Activated CD4-positive, CD25-positive, alpha-beta regulatory T cell treated with anti-CD3 and anti-CD28 coated beads, Interleukin-2, amount 50 U/mL, for 24 hours (primary cell): ENCODE measurements around the gene ALDH1A2.

Source experiments
- ATAC-seq, 2 donors: fragments of 150-1000 bp; cut with Tn5 transposase; one replicate each; pipeline ENCODE4 v1.10.0; 2021; ENCODE audit warnings: mild to moderate bottlenecking in 1 of 2, moderate library complexity in 1 of 2

ALDH1A2 gene

DNA sequence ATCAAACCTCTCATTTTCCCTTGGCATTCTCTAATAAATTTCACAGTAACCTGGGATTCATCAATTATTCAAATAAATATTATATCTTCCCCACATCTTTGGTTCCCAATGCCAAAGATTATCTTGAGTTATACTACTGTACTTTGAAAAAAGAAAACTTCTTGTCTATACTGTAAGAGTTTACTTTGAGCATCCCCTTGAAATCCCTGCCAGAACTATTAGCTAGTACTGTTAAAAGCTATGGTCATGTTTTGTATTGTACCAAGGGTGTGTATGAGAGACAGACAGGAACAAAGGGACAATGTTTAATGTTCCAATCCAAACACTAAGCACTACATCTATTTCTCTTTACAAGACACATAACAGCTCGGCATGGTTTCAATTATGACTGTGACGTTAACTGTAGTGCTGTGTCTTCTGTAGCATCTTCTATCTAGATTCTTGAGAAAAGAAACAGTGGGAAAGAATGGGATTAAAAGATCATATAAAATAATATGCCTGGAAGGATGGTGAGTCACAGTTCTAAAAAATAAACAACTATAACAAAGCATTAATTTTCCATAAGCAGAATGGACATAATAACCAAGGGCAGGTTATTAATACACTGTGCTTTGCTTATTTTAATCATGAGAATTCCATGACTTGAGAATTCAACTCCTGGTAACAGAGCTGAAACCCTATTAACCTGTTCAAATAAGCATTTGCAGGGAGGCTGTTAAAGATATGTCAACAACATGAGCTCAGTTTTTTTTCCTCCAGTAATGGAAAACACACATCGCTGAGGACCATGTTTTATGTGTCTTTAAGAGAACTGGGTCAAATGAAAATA lies 71.1 kb downstream of the ALDH1A2 start:
- ATAC-seq = no peak

DNA sequence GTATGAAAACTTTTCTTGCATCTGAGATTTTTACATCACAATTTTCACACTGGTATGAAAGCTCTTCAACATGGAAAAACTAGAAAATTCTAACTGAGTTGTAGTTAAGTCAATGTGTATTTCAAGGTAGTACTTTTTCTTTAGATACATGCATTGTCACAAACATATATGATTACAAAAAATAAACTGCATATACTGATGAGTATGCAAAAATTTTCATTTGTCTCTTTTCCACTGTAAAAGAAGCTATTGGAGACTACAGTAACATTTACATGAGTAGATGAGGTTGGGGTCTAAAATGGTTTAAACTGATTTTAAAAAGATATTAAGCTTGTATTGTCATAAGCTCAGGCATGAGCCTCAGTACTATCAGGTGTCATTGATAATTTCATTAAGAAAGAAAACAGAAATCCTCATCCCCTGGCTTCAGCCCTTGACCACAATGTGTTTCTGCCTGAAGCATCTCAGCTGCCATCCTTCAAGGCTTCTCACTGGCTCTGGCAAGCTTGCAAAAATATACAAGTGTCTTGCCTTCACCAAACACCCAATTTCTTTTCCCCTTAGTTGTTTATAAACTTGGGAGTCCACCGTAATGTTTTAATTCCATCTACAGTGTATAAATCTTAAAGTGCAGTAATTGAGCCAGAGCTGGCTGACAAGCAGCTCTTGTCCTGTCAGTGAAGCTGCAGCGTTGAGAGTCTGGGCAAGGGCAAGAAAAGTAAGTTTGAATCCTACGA lies 71.9 kb downstream of the ALDH1A2 start:
- ATAC-seq = no peak

DNA sequence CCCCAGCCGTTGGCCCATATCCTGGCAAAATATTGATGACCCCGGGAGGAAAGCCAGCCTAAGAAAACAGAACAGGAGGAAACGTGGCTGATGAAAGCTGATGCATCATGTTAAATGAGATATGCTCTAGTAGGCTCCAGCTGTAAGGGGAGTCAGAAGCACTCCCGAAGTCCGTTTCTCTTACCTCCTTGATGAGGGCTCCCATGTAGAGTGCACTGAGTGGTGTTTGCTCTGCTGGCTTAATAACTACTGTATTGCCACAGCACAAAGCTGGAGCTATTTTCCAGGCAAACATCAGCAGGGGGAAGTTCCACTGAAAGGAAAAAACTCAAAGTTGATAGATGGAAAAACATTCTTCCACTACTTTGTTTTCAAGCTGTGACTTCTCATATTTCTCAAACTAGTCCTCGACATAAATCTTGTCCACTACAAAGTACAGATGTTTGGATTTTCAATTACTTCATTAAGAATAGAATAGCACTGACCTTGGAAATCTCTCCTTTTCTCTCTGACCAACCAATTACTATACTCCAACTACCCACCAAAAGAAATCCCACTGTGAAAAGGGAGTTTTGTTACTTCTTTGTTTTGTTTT lies 72.7 kb downstream of the ALDH1A2 start:
- ATAC-seq = no peak

DNA sequence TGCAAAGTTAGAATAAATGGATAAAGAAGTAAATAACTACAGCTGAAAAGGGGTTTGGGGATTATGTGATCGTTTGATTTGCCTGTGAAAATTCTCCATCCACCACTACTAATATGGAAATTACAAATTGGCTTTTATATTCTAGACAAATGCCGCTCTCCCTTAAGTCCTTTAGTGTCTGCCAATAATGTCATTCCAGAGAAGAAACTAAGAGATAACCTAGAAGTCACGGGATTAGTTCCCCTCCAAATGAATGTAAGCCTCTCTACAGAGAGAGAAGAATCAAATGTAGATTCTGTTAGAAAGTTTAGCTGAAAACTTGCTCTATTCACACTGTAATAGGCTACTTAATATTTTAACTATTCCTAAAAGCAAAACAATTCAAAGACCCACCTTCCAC lies 92.0 kb downstream of the ALDH1A2 start:
- ATAC-seq = no peak

DNA sequence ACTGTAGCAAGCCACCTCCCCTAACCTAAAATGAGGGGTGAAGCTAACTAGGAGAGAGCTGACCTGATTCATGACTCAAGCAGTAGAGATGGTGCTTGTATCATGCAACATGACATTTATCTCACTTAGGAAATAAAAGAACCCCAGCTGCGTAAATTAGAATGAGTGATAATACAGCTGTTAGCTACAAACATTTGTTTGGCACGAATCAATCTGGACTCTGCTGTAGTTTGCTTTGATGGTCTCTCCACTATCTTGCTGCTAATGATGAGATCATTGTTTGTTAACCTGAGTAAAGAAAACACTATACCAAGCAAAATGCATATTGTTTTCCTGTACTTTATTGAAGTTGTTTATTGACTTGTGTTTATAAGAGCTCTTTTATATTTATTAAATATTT lies 92.6 kb downstream of the ALDH1A2 start:
- ATAC-seq = no peak

DNA sequence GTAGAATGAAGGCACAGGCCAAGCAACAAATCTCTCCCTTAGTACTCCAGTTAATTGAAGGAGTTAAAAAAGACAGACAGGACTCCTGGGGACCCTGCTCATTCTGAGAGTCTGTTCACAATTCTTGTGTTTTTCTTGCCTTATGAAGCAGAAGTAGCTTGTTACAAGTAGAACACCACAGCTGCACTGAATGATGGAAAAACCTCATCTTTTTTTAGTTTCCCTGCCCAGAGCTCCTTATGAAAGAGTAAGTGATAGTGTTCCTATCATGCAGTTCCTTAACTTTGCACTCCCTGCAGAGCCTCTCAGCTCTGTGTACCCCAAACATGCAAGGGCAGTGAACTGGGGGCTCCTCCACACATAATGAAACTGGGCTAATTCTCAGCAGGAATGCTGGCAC lies 95.5 kb downstream of the ALDH1A2 start:
- ATAC-seq = no peak

DNA sequence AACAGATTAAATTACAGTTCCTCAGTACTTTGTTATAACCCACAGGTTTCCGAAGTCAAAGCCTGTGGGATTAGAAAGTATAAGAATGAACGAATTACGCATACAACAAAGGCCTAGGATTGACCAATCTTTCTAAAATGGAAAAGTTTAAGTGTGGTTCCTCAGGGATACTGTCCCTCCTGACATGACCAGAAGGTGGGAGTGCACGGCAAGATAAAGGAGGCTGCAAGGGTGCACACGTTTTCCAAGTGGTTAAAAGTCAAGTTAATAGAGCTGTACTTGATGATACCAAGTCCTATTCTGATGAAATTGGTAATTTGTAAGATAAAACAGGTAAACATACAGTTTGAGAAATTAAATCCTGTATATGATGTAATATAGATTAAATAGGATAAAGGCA lies 96.2 kb downstream of the ALDH1A2 start:
- no peak for ATAC-seq

DNA sequence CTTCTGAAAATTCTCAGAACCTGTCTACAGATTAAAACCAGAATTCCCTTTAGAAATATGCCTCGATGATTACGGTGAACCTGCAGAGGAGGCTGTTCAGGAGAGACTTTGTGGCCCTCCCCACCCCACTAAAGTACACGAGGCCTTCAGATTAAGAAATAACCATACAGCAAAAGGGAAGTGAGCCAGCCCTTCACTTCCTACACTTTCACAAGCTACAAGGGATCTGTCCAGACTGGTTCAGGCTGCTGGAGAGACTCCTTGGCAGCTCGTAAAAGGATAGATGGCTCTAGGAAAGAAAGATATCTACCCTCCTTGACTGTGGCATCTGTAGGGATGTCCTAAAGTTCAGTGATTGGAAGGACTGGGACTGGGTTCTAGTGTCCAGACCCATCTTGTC lies 102.6 kb downstream of the ALDH1A2 start:
- ATAC-seq = no peak

DNA sequence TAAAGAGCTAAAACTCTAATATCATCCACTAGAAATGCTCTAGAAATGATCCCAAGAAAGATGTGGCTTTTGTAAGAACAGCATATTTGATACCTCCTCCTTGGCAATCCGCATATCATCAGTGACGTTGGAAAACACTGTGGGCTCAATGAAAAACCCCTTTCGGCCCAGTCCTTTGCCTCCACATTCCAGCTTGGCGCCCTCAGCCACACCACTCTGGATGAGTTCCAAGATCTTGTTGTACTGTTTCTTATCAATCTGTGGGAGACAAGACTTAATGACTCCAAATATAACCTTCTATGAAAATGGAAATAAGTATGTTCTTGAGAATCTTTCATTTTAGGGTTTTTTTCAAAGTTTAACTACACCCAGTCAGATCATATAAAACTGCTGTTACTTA lies 103.6 kb downstream of the ALDH1A2 start:
- no peak for ATAC-seq

DNA sequence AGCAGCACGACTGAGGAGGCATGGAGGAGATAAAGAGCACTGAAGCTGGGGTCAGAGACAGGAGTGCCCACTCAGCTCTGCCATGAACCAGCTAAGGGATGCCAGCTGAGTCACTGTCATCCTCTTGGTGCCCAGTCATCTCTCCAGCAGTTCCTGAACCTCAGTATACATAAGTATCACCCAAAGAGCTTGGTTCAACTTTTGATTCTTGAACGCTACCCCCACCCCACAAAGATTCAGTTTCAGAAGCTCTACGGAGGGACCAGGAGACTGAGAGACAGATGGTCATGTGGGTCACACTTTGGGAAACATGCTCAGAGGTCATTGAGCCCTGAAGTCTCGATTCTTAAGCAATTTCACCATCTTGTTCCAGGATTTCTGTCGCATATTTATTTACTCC lies 108.4 kb downstream of the ALDH1A2 start:
- no peak for ATAC-seq

DNA sequence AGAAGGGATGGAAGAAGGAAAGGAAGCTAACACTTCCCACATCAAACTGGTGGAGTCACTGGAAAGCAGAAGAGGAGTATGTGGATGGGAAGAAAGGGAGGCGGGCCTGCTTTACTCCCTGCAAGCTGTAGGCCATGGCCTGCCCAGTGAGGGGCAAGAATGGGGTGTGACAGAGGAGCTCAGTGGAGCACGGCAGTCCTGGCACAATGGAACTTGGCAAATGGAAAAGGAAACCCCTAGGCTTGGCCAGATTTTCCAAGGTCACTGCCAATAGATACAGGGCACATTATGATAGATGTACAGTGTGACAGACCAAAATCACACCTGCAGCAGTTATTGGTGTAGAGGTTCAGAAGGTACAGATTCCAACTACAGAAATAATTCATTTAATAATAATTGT lies 111.6 kb downstream of the ALDH1A2 start:
- no peak for ATAC-seq

DNA sequence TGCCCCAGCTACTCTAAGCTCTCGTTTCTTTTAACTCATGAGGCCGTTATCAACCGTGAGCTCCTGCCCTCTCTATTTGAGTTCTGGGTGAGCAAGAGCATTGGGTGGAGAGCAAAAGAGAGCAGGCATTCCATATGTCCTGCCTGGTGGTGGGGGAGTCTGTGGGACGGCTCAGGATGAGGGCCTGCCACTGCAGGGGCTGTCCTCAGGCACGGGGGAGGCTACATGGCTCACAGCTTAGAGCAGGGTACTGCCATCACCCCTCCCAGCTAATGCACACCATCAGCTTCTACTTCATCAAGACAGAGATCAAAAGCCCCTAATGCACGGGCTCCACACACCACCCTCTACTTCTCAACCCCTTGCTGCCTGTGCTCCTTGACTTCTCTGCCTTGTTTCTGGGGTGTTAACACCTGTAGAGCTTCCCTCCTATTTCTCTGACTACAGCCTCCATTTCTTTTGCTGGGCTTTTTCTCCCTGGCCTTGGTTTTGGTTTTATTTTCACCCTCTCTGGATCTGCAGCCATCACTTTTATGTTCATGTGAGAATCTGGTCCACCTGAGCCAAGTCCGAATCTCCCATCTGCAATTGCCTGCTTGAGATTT lies 114.1 kb downstream of the ALDH1A2 start:
- no peak for ATAC-seq

DNA sequence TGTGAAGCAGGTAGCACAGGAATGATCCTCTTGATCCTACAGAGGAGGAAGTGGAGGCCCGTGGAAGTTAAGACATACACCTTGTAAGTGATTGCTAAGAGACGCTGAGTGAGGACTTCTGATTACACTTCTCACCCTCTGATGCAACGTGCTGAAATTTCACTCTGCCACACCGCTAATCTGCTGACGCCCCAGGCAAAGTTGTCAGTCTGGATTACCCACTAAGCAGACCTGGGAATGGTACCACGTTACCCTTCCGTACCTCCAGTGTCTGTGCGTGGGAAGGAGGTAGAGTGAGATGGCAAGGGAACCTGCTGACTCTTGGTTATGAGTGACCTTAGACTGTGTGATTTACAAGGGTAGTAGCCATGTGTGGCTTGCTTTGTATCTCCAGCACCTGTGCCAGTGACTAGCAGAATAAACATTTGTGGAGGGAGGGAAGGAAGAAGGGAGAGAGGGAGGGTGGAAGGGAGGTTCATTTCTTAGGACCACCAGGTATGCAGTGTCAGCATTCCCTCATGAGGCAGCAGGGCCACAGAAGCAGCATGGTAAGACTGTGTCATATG lies 115.0 kb downstream of the ALDH1A2 start:
- no peak for ATAC-seq

DNA sequence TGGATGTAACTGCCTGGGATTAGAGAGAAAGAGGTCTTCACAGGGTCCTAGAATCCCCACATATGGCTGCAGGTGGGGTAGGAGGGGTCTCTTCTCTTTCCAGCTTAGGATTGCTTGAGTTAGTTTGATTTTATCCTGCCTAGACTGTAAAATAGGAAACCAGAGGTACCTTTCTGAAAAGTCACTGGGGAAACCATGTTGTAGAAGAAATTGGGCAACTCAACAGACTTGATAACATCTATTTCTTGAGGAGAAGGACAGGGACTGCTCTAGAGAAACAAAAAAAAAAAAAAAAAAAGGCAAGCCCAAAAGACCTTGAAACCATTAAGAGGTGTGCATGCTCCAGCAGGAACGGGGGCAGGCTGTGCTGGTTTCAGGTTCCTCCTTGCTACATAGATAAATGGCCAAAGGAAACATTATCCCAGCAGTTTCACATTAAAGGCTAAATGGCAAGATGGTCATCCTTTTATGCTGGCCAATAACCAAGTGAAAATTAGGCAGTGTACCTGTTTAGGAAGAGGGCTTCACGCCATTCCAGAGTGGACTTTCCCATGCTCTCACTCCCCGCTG lies 116.1 kb downstream of the ALDH1A2 start:
- no peak for ATAC-seq

DNA sequence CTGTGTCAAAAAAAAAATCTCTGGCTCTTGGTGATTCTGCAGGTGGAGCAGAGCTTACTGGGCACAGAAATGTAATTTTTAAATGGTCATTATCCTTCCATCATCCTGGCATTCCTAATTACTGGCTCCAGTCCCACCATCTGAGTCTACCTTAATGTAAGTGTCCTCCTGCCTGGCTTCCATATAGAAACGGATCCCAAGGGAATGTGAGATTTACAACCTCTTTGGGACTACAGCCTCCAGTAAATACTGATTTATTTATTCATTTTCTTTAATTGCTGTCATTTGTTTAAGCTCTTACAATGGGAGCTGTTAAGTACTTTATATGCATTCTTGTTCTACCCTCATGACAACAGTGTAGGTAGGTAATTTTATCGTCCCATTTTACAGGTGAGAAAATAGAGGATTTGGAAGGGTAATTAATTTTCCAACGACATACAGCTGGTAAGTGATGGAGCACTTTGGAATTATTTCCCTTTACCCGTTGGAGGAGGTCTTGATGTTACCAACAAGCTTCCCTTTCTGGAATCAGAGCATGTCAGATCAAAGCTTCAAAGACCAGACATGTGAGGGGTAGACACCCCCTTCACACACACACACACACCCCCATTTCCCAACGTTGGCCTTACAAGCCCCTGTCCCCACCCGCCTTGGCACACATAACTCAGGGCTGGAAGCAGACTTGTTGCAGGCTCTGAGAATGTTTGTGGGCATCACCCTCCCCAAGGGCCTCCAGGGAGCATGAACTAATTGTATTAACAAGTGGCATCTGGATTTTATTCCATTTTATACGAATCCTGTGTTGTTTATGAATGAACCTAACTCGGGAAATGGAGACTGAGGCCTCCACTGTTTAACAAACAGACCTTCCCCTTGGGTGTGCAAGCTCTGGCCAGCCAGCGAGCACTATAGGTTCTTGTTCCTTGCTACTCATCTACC lies 116.9 kb downstream of the ALDH1A2 start:
- ATAC-seq = no peak

DNA sequence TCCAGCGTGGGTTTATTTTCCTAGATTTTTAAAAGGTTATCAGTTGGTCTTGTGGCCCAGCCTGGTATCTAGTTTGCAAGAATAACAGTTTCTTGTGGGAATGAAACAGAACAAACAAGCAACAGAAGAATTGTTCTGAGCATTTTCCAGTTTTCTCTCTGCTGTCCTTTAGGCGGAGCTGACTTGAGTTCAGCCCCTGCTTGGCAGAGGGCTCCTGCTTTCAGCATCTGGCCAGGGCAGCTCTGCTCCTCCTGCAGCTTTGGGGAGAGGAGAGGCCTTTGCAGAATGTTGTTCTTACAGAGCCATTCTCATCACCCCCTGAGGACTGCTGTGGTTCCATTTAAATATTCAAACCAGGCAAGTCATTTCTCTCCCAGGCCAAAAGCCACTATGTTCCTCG lies 117.7 kb downstream of the ALDH1A2 start:
- no peak for ATAC-seq

DNA sequence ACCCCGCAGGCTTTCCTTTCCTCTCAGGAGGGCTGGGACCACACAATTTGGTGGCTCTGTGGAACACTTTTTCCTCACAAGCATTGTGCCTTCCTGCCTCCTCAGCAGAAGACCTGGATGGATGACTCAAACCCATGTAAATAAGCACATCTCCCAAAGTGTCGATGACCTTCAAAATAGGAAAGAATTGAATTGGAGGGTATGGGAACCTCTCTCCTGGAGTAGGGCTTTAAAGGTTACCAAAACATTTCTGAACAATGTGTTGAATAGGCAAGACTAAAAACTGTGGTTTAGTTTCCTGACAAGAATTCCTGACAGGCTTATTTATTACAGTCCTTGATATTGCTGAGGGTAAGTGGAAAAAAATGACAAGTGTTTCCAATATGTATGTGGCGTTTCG lies 118.2 kb downstream of the ALDH1A2 start:
- no peak for ATAC-seq

DNA sequence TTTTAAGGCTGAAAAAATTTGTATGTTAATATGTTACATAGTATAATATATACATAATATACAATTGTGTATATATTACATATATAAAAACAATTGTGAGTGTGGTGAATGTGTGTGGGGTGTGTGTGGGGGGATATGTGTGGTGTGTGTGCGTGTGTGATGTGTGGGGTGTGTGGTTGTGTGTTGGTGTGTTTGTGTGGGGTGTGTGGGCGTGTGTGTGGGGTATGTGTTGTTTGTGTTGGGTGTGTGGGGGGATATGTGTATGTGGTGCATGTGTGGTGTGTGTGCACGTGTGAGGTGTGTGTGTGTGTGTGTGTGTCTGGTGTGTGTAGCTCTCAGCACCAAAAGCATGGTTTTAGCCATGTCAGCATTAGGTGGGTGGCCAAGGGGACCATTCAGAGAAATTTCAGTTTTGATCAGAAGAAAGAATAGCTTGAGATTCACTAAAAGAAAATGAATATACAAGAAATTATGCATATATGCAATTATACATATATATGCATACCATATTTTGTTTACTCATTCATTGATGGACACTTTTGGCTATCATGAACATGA lies 118.9 kb downstream of the ALDH1A2 start:
- no peak for ATAC-seq

DNA sequence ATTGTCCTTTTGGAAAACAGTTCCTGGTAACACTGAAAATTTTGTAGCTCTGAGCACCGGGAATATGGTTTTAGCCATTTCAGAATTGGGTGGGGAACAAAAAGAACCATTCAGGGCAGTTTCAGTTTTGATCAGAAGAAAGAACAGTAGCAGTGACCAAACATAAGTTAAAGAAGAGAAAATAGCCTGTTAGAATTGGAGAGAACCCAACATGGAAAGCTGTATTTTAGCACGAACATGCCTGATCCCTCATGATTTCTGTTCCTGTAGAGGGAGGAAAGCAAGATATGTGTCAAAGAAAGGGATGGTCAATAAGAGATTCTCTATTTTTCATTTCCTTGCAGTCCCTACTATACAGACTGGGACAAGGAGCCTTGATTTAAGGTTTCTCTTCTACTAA lies 119.9 kb downstream of the ALDH1A2 start:
- ATAC-seq = no peak

DNA sequence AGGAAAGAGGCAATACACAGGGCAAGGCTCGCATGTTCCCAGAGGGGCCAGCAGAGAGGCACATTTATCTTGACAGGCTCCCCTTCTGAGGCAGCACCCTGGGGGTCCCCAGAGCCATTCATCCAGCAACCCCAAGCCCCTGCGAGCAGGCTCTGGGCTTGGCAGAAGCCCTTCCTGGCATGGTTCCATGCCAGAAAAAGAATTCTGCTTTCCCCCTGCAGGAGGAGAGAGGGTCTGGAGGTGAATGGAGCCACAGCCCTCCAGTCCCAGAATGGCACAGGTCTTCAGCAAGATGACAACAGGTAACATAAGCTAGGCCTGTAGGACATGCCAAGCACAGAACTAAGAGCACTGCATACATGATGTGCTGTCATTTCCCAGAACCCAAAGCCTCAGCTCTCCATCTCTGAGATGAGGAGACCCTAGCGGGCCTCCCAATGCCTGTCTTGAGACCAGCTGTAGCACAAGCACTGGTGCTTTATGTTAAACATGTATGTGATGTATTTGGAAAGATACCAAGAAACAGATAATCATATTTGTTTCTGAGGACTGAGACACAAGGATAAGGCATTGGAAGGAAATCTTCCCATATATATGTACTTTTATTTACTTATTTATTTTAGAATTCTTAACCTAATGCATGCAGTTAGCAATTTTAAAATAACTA lies 121.6 kb downstream of the ALDH1A2 start:
- ATAC-seq = no peak

DNA sequence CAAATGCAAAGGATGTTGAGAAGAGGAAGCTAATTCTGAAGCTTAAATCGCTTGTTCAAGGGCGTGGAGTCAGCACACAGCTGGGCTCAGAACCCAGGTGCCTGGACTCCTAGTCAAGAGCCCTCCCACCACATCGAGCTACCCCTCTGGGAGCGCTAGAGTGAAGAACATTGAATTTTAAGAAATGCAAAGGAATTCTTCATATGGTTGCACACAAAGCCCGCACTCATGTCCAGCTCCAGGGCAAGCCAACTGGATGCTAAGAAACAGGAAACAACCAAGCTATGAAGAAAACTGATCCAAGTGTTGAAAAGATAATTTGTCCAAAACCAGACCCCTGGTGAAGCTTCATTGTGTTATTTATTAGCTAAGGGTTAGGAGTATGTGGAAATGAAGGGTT lies 122.3 kb downstream of the ALDH1A2 start:
- ATAC-seq = no peak
